Small intestine (tissue), 7 donors: ENCODE data around the gene SARS2. TPM values are rescaled to one million over a fixed set of nuclear protein-coding genes. Genes with fewer than 3 reads are reported as not detected.
"Not testable (repeated sequence)": the region's sequence is repeated elsewhere in the genome, so short reads cannot be mapped to it uniquely, and the experiment has no call there.

Experiments
- DNase-seq, 2 donors: peaks; one replicate each; pipeline versions ENCODE4 v3.0.0 to v3.0.0-alpha.2; 2013
- FAIRE-seq: peaks from 2 replicates; lab custom pipeline; 2012; peaks lifted over from hg19 to GRCh38; lab: Jason Lieb, UNC
- H3K27ac ChIP-seq, 3 donors: one replicate each; pipeline ENCODE4 v1.5.1; 2013; ENCODE audit warnings: low read length in 2 of 3, mild to moderate bottlenecking in 2 of 3, control low read depth in 1 of 3, inconsistent platforms in 1 of 3, low read depth in 1 of 3, moderate library complexity in 1 of 3
- H3K27me3 ChIP-seq, 3 donors: one replicate each; pipeline ENCODE4 v1.6.1; 2013; ENCODE audit warnings: low read length in 3 of 3, inconsistent platforms in 1 of 3; ENCODE audit not compliant: control insufficient read depth in 3 of 3, insufficient read depth in 3 of 3
- H3K36me3 ChIP-seq, 3 donors: one replicate each; pipeline ENCODE4 v1.6.1; 2013; ENCODE audit warnings: low read length in 3 of 3, inconsistent platforms in 1 of 3, low read depth in 1 of 3, mild to moderate bottlenecking in 1 of 3, moderate library complexity in 1 of 3; ENCODE audit not compliant: control insufficient read depth in 3 of 3, insufficient read depth in 2 of 3
- H3K4me1 ChIP-seq, 3 donors: one replicate each; pipeline ENCODE4 v1.6.1; 2013; ENCODE audit warnings: low read length in 2 of 3, inconsistent platforms in 1 of 3, low read depth in 1 of 3, mild to moderate bottlenecking in 1 of 3, moderate library complexity in 1 of 3; ENCODE audit not compliant: control insufficient read depth in 3 of 3, insufficient read depth in 2 of 3
- H3K4me3 ChIP-seq, 3 donors: one replicate each; pipeline ENCODE4 v1.5.1; 2013; ENCODE audit warnings: low read length in 3 of 3, control low read depth in 1 of 3, inconsistent platforms in 1 of 3, low read depth in 1 of 3, mild to moderate bottlenecking in 1 of 3, moderate library complexity in 1 of 3
- H3K9me3 ChIP-seq, 2 donors: one replicate each; pipeline ENCODE4 v1.6.1; 2013; ENCODE audit warnings: low read depth in 1 of 2, low read length in 1 of 2; ENCODE audit not compliant: control insufficient read depth in 2 of 2, insufficient read depth in 1 of 2
- WGBS, 3 donors: extraction: QIAGEN DNeasy Blood & Tissue Kit; methylation state at CpG; one replicate each; pipeline ENCODE4 v1.1.7; 2013; 5-methylcytosine and 5-hydroxymethylcytosine counted together
- polyA plus RNA-seq, 4 donors: library from polyadenylated mRNA; stranded (reverse) in 3 of 4; unstranded in 1 of 4; fragments of 200-250 nt in 3 of 4; fragments of 120-200 nt in 1 of 4; gene quantifications; one replicate each; pipeline versions ENCODE4 v1.2.1 to v1.2.3, GENCODE V29; 2013
- donor health status: healthy with polysubstance abuse.
- donor health status: control.
- donor health status: control.
- donor health status: Bipolar disorder and iron deficiency.
- donor health status: healthy.

The SARS2 gene
- polyA plus RNA-seq, 4 donors: 21.9 to 42.0 (median 27.4) TPM

GRCh38 chr19:38942471-38943181, 12.1 kb upstream of the SARS2 start:
- H3K4me1 ChIP-seq: no peaks in the 10 kb centered on the region
- no peak for FAIRE-seq
- no peaks in the 10 kb centered on the region for H3K9me3 ChIP-seq
- no peak for DNase-seq
- H3K27me3 ChIP-seq: no peaks in the 10 kb centered on the region
- no peak overlapping the region for H3K27ac ChIP-seq
- WGBS, 3 donors: 78 to 87% (median 82%) methylated on average over 20 of the region's 20 CpGs
- peaks cover 0 to 56% (median 0%) of the 10 kb centered on the region in 3 donors for H3K36me3 ChIP-seq
- no peak overlapping the region for H3K4me3 ChIP-seq

GRCh38 chr19:38941979-38942378, 11.4 kb upstream of the SARS2 start:
- no peak overlapping the region for H3K4me3 ChIP-seq
- DNase-seq (no peak), FAIRE-seq (no peak)
- peaks cover 0 to 51% (median 0%) of the 10 kb centered on the region in 3 donors for H3K36me3 ChIP-seq
- no peaks in the 10 kb centered on the region for H3K9me3 ChIP-seq
- H3K27ac ChIP-seq: no peak overlapping the region
- H3K4me1 ChIP-seq: no peaks in the 10 kb centered on the region
- 69 to 87% (median 79%) methylated on average over 2 of the region's 2 CpGs for WGBS, 3 donors
- no peaks in the 10 kb centered on the region for H3K27me3 ChIP-seq

GRCh38 chr19:38941466-38941865, 10.9 kb upstream of the SARS2 start:
- peaks cover 0 to 46% (median 0%) of the 10 kb centered on the region in 3 donors for H3K36me3 ChIP-seq
- not testable (repeated sequence) for H3K27me3 ChIP-seq, FAIRE-seq, H3K4me3 ChIP-seq, H3K27ac ChIP-seq, H3K4me1 ChIP-seq, DNase-seq, H3K9me3 ChIP-seq
- 56 to 66% (median 61%) methylated on average over 5 of the region's 5 CpGs for WGBS, 3 donors

GRCh38 chr19:38939957-38940356, 9.4 kb upstream of the SARS2 start:
- Histone ChIP-seq H3K4me1 (no peaks in the 10 kb centered on the region), H3K36me3 (peaks cover 0 to 35% (median 0%) of the 10 kb centered on the region in 3 donors), H3K4me3 (no peak overlapping the region), H3K27me3 (no peaks in the 10 kb centered on the region), H3K27ac (no peak overlapping the region), H3K9me3 (peaks cover 0 to 8% of the 10 kb centered on the region in 2 donors)
- 19 to 40% (median 35%) methylated on average over 5 of the region's 5 CpGs for WGBS, 3 donors
- DNase-seq: no peak
- FAIRE-seq: no peak

GRCh38 chr19:38933544-38933943, 3.0 kb upstream of the SARS2 start:
- FAIRE-seq (no peak), DNase-seq (no peak)
- peaks cover 0 to 7% (median 2%) of the 10 kb centered on the region in 3 donors for H3K4me1 ChIP-seq
- H3K4me3 ChIP-seq: no peak overlapping the region
- peaks cover 0 to 19% of the 10 kb centered on the region in 2 donors for H3K9me3 ChIP-seq
- H3K27ac ChIP-seq: no peak overlapping the region
- 89 to 96% (median 93%) methylated on average over 4 of the region's 4 CpGs for WGBS, 3 donors
- no peaks in the 10 kb centered on the region for H3K27me3 ChIP-seq
- peaks cover 0 to 32% (median 0%) of the 10 kb centered on the region in 3 donors for H3K36me3 ChIP-seq

- H3K27me3 ChIP-seq: no peaks in the 10 kb centered on the region
- peaks cover 0 to 39% (median 0%) of the 10 kb centered on the region in 3 donors for H3K36me3 ChIP-seq
- 90 to 91% (median 91%) methylated on average over 29 of the region's 29 CpGs for WGBS, 3 donors
- H3K27ac ChIP-seq: no peak overlapping the region
- H3K9me3 ChIP-seq: peaks cover 0 to 19% of the 10 kb centered on the region in 2 donors
- DNase-seq (peak; percentile 29 to 37), FAIRE-seq (no peak)
- no peak overlapping the region for H3K4me3 ChIP-seq
- H3K4me1 ChIP-seq: peaks cover 0 to 7% (median 2%) of the 10 kb centered on the region in 3 donors
Observed at GRCh38 chr19:38932425-38933179, 2.0 kb upstream of the SARS2 start.

- peak overlapping the region in 1 of 3 donors; percentile 56 for H3K27ac ChIP-seq
- H3K4me3 ChIP-seq: peak overlapping the region; percentile 39 to 98 (median 63)
- DNase-seq: no peak
- peaks cover 0 to 7% (median 2%) of the 10 kb centered on the region in 3 donors for H3K4me1 ChIP-seq
- WGBS, 3 donors: 9 to 26% (median 11%) methylated on average over 8 of the region's 8 CpGs
- peaks cover 0 to 19% of the 10 kb centered on the region in 2 donors for H3K9me3 ChIP-seq
- no peaks in the 10 kb centered on the region for H3K27me3 ChIP-seq
- peaks cover 0 to 50% (median 0%) of the 10 kb centered on the region in 3 donors for H3K36me3 ChIP-seq
- no peak for FAIRE-seq
Observed at GRCh38 chr19:38931521-38931793, 894 bp upstream of the SARS2 start.

GRCh38 chr19:38930776-38931520, 385 bp upstream of the SARS2 start, which contains the start of gene MRPS12:
Gene MRPS12 (plus strand): TSS chr19:38930944. CDS start chr19:38931295, 351 bp downstream.
- peaks cover 0 to 19% of the 10 kb centered on the region in 2 donors for H3K9me3 ChIP-seq
- peaks cover 0 to 7% (median 2%) of the 10 kb centered on the region in 3 donors for H3K4me1 ChIP-seq
- FAIRE-seq: peak; percentile 44
- peak; percentile 99 to 100 for DNase-seq
- peaks cover 0 to 55% (median 0%) of the 10 kb centered on the region in 3 donors for H3K36me3 ChIP-seq
- peak within 1 kb of the TSS; percentile 44 to 98 (median 63) for H3K4me3 ChIP-seq
- H3K27me3 ChIP-seq: no peaks in the 10 kb centered on the region
- H3K27ac ChIP-seq: peak within 1 kb of the TSS; percentile 56 to 93 (median 82)
- 0% methylated on average over 40 of the region's 40 CpGs for WGBS, 3 donors
